Kasumi-1 (cell line): ENCODE results near the gene TTC31.

Experiments
- DNase-seq, 2 experiments: peaks; one replicate each; lab custom pipeline; 2025; lab: John Stamatoyannopoulos, UW

TTC31 gene

DNA sequence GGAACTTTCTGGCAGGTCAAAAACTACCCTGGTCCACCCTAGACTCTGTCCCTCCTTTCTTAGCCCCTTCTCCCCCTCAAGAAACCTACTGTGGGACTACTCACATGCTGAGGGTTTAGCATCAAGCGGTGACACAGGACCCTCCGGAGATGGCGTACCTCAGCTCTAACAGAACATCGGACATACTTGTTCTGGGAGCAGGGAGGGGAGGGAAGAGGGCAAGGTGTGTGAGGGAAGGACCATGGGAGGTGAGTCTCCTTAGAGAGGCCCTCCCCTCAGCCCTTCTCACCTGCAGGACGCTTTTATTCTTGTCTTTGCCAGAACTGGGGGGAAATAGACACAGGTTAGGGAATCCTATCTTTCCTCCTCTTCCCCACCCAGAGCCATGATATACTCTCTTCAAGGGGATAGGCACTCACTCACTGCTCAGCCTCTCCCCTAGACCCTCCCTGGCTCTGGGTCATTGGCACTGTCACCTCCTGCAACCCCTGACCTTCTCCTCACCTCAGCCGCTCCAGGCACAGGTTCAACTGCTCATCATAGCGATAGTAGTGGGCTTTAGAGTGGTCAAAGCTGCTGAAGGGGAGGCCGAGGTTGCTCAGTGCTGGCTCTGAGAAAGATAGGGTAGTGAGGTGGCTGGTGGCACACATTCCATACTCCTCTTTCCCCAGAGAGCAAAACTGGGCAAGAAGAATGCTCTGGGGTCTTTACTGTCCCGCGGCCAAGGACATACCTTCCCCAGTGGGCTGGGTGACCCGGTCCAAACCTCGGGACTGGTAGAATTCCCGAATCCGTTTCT lies 22.8 kb downstream of the TTC31 start:
- no peak for DNase-seq

DNA sequence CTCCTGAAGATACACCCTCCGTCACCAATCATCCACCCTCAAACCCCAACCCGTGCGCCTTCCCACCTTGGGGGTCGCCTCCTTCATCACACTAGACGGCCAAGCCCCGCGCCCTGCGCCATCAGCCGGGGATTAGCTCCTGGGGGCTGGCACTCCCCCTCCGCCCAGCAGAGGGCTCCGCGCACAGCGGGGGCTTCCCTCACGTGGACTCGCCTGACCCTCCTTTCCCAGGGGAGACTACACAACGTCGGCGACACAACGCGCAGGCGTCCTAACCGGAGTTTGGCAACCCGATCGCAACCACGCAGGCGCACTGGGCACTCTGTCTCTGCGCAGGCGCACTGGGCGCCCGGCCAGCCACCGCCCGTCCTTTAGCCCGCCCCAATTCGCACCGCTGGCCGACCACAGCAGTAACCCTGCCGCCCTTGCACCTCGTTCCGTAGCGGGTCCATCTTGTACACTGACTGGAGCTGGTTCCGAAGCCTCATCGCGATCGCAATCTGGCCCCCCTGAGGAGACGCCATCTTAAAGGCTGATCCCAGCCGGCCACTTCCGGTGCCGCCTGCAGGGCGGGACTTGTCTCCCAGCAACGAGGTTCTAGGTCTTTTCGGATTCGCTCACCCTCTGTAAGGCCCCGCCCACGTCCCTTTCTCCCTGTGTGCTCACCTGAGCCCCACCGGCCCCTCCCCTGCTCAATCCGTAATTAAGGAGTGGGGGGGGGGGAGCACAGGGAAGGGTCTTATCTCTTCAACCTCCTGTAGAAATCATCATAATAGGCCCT lies 24.5 kb downstream of the TTC31 start, which contains the start of gene PCGF1:
Gene PCGF1 (minus strand): TSS at position 551 of the 781 bp plus-strand sequence. CDS start 27 bp downstream, at position 524.
- peak; percentile 95 to 96 for DNase-seq

DNA sequence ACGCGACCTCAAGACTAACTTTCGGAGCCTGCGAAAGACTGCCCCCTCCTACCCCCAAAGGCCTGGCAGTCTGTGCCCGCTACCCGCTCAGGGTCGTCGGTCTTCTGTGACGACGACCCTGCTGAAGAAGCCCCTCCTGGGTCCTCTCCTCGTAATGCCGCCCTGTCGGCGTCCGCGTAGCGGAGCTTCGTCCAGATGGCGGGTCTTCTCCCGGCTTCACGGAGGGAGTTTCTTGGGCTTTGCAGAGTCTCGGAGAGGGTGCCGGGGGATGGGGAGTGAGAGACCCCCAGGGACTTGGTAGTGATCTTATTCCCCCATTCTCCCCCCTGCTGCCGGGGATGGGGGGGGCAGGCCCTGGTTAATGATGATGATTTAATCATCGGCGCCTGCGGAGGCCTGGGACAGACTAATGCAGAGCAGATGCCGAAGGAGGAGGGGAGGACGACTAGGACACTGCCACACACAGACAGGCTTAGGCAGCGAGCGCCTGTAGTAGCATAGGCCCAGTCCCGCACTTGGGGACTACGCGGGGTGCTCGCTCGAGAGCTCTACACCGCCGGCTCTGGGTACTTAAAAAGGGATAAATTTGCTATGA lies 25.1 kb downstream of the TTC31 start:
- DNase-seq = peak; percentile 40 to 51

DNA sequence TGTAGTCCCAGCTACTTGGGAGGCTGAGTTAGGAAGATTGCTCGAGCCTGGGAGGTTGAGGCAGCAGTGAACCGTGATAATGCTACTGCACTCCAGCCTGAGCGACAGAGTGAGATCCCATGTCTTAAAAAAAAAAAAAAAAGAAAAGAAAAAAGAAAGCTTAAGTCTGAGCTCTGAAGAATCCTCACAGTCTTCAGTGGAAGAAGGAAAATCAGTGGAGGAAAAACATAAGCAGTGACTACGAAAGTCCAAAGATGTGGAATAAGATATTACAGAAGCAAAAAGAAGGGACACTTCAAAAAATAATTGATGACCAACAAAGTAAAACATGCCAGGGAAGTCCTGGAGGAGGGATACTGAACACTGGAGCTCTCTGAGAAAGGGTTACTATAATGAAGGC lies 27.4 kb downstream of the TTC31 start:
- DNase-seq = no peak

DNA sequence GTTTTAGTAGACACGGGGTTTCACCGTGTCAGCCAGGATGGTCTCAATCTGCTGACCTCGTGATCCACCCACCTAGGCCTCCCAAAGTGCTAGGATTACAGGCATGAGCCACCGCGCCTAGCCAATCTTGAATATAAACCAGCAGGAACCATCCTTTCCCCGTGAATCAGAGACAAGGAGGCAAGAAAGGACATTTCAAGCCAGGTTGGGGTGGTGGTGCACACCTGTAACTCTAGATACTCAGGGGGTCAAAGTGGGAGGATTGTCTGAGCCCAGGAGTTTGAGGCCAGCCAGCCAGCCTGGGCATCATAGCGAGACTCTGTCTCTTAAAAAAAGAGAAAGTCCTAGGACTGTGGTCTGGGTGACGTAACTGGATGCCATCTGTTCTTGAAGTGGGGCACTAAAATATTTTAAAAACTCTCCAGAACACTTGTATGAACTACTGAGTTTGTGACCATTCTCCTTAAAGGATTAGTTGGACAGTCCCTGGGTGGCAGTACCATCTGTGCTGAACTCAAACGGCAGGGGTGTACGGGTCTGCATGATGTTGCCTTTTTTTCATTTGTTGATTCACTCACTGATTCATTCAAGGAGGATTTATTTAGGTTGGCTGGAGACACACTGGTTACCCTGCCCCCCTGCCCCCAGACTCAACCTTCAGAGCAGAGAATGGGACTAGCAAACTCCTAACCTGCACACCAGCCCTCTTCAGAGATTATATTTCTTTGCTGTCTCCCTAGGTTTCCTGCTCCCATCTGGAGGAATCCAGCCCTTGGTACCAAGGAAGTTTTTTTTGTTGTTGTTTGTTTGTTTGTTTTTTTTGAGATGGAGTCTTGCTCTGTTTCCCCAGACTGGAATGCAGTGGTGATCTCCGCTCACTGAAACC lies 28.5 kb downstream of the TTC31 start:
- DNase-seq = no peak

DNA sequence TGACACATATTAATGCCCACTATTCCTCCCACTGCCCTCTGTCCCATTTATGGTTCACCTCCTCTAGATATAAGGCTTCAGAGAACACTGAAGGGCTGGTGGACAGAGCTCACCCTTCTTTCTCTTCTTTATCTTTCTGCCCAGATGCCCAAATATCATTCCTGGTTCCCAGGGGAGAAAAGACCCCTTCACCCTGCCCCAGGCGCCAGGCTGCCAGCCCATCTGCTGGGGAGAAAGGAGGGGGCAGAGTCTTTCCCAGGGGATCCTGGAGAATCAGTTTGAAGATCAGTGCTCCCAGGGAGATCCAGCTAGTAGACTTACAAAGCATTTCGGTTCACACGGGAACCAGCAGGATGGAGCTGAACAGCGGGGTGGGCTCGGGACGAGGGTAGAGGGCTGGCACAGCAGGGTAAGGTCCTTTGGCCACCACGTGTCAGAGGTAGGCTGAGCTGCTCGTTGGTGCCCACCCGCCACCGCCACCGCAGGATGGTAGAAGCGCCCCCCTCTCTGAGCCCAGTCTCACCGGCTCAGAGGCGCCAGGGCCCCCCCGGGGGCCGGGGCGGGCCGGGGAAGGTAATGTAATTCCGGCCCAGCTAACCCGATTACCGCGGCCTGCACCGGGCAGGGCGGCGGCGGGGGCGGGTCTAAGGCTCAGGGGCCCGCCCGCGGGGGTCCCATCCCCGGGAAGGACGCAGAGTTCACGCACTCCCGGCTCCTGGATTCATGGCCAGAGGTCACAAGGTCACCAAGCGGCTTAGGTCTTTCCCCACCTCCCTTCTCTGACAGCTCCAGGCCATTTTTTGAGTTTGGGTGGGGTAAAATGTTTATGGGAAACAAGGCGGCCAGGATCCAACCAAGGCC lies 30.1 kb downstream of the TTC31 start:
- no peak for DNase-seq

DNA sequence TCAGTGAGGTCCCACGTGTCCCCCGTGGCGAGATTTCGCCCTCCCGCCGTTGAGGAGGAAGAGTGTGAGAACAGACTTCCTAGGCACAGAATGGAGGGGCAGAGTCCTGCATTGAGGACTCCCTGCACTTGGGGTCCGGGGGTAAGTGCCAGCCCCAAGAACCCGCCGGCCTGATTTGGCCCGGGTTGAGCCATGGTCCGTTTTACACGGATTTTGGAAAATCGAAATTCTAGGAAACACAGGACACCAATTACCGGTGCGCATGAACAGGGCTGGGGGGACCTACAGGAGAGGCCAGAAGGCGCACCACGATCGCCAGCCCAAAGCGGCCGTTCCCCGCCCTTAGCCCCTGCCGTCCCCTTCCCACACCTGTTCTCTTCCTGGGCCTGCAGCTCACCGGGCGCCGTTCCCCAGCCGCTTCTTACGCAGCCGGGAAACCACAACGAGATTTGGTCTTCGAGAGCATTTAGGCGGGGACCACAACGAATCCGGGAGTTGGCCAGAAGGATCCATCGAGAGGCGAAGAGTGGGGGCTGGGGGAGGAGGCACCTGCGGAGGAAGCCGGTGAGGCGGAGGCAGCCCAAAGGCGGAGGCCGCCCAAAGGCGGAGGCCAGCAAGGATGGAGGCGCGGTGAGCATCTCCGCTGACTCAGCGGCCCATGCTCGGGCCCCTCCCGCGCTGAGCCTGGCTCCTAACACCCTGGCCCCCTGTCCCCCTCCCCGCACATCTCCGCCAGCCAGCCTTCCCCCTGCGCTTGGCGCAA lies 30.9 kb downstream of the TTC31 start:
- no peak for DNase-seq

DNA sequence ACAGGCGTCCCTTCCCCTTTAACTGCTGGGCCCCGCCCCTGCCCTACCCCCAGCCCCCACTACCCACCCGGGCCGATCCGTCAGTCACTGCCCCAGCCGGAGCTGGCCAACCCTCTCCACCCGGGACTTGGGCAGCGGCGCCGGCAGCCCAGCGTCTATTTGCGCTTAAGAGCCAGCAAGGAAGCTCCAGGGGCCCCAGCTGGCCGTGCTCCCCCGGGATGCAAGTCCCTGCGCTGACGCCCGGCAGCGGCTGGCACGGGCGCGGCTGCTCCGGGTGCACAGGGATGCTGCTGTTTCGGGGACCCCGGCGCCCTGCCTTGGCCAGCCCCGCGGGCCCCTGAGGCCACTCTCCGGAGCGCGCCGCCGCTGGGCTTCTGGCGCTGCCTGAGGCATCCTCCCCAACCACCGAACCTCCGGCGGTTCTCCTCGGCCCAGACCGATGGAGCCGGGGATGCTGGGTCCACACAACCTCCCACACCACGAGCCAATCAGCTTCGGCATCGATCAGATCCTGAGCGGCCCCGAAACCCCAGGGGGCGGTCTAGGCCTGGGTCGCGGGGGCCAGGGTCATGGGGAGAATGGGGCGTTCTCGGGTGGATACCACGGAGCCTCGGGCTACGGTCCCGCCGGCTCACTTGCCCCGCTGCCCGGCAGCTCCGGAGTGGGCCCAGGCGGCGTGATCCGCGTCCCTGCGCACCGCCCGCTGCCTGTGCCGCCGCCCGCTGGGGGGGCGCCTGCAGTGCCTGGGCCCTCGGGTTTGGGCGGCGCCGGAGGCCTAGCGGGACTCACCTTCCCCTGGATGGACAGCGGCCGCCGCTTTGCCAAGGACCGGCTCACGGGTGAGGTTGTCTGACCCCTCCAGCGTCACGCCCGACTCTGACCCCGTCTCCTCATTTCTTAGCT lies 31.7 kb downstream of the TTC31 start, which contains the start of gene TLX2:
Gene TLX2 (plus strand): TSS at position 83 of the 903 bp plus-strand sequence. CDS start 357 bp downstream, at position 440.
- DNase-seq = no peak

DNA sequence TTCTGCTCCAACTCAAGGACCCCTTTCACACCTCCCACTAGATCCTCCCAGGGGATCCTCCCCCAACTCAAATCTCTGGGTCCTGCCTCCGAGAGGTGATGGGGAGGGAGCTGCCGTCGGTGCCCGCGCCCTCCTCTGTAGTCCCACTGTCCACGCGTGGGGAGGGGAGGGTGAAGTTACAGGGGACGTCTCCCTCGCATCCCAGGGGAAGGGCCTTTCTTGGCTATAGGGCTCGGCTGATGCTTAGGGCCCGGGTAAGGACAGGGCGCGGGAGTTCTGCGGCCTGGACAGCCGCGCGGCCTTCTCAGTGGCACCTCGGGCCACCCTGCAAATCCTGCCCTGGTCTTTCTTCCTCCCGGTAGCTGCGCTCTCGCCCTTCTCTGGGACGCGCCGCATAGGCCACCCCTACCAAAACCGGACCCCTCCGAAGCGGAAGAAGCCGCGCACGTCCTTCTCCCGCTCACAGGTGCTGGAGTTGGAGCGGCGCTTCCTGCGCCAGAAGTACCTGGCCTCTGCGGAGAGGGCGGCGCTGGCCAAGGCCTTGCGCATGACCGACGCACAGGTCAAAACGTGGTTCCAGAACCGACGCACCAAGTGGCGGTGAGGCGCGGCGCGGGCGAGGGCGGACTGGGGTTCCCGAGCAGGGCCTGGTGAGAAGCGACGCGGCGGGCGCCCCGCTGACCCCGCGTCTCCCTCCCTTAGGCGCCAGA lies 32.5 kb downstream of the TTC31 start:
- no peak for DNase-seq

DNA sequence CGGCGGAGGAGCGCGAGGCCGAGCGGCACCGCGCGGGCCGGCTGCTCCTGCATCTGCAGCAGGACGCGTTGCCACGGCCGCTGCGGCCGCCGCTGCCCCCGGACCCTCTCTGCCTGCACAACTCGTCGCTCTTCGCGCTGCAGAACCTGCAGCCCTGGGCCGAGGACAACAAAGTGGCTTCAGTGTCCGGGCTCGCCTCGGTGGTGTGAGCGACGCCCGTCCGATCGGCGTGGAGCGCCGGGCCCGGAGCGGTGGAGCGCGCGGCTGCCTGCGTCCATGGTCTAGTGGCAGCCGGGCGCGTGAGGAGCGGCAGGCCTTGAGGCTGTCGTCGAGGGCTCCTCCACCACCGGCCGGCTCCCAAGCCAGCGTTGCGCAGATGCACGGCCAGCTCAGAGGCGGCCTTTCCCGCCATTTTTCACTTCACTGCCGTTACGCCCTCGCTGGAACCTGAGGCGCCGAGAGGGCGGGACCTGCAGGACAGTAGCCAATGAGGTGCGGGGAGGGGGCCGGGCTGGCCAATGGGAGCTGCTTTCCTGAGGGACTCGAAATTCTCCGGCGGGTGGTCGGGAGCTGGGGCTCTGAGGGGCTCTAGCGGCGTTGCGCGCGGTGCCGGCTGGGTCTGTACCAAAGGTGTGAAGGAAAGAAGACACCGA lies 33.2 kb downstream of the TTC31 start:
- DNase-seq = no peak

DNA sequence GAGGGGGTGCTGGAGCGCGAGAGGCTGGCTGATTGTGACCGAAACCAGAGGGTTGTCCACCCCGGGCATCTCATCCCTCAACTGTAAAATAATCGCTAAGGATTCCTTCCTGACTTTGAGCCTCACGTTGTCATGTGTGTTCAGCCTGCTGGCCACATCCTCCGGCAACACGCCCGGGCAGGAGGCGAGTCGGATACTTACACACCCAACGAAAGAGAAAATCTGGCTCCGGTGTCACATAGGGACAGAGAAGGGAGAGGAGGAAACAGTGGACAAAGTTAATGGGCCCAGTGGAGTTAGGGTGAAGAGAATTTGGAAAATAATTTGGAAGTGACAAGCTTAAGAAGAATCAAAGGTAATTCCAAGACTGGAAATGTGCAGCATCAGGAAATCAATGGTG lies 33.8 kb downstream of the TTC31 start:
- DNase-seq = no peak

DNA sequence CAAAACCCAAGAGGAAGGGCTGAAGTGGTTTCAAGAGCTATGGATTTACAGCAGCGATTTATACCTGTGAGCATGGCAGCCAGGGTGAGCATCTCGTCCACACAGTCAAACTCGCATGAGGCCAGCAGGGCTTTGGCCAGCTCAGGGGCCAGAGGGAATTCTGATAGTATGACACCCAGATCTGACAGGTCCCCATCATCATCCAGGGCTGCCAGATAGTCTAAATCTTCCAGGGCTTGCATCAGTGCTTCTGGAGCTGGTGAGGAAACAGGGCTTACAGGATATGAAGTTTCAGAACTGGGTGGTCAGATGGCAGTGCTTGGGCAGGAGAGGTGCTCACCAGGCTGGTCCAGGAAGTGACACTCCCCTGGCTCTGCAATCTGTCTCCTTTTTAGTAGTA lies 39.6 kb downstream of the TTC31 start:
- no peak for DNase-seq

DNA sequence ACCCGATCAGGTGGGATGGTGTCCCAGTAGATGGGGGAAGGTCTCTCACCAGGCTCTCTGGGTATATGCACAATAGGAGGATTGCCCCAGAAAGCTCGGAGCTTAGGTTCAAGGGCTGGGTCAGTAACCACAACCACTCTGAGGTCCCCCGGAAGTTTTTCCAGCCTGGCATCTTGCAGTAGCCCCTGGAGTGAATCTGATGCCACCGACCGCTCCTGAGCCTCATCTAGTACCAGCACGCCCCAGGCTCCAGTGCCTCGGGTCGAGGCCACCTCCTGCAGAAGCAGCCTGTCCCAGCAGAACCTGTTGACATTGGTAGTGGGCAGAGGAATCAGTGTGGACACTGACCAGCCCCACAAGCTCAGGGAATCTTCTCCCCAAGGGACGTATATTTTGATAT lies 41.1 kb downstream of the TTC31 start:
- DNase-seq = no peak

DNA sequence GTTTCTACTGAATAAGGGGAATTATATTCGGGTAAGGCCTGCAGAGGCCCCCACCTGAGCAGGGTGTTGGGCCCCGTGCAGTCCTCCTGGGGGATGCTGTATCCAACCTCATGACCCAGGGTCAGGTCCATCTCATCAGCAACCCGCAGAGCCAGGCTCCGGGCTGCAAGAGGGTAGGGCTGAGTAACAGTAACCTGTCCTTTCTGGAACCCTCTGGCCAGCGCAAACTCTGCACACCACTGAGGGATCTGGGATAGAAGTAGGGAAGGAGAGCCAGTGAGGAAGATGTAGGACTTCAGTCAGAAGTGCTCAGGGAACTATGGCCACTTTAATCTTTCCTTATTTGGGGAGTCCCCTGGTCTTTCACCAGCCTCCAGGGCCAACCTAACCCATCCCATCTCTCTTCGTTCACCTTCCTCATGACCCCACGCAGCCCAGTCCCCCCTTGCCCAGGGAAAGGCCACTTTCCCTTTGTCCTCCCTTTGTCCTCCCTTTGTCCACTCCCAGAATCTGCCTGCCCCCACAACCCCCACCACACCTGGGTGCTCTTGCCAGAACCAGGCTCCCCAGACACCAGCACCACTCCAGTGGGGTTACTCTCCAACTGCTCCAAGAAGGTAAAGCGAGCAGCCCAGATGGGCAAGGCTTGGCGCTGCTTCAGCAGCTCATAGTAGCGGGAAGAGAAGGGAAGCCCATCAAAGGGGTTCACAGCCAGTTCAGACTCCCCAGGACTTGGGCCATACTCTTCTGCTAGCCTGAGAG lies 42.3 kb downstream of the TTC31 start:
- DNase-seq = no peak

DNA sequence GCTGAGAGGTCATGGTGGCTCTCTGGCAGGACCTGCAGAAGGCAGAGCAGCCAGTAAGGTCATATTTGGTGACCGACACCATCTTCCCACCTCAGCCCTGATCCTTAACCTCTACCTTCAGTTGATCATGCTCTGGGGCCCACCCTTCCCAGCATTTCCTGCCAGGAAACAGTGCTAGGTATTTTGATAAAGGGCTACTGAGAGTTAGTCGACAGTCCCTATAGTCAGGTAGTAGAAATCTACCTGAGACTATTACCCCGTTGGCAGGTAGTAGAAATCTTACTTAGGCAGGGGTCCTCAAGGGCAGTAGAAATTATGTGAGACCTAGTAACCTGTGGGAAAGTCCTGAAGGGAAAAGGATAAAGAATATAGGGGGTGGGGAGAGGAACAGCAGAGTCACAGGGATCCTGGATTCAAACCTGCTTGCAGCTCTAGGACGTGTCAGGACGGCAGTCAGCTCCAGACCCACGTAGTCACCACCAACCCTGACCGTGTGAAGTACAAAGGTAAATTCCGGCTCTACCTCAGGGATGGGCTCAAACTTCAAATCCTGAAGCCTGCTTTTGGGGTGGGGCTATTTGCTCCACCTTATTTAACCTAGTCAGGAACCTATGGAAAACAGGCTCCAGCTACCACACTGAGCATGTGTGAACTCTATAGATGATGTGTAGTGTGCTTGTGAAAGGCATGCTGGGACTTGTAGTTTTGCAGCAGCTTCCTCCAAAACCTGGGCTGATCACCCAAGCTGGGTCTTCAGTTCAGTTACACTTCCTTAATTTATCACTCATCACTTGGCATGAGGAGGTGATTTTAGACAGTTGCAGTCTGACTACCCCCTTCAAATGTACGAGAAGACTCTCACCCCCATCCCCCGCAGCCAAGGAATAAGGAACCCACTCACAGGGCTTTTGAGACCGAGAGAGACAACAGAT lies 43.1 kb downstream of the TTC31 start, which contains the start of gene DQX1:
Gene DQX1 (minus strand): TSS at position 515 of the 932 bp plus-strand sequence. CDS start 502 bp downstream, at position 13.
- peak; percentile 68 to 75 for DNase-seq
